ENCODE measurements around the gene IL22RA2.

DNA sequence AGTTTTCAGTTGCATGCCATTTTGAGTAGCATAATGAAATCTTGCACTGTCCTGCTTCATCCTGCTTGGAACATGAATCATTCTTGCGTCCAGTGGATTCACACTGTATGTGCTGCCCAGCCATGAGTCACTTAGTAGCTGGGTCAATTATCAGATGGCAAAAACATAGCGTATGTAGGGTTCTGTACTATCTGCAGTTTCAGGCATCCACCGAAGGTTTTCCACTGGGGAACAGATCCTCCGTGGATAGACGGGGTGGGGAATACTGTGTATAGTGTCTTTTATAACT is 61.4 kb downstream of the IL22RA2 start:
- TF ChIP-seq, protein P1, sequence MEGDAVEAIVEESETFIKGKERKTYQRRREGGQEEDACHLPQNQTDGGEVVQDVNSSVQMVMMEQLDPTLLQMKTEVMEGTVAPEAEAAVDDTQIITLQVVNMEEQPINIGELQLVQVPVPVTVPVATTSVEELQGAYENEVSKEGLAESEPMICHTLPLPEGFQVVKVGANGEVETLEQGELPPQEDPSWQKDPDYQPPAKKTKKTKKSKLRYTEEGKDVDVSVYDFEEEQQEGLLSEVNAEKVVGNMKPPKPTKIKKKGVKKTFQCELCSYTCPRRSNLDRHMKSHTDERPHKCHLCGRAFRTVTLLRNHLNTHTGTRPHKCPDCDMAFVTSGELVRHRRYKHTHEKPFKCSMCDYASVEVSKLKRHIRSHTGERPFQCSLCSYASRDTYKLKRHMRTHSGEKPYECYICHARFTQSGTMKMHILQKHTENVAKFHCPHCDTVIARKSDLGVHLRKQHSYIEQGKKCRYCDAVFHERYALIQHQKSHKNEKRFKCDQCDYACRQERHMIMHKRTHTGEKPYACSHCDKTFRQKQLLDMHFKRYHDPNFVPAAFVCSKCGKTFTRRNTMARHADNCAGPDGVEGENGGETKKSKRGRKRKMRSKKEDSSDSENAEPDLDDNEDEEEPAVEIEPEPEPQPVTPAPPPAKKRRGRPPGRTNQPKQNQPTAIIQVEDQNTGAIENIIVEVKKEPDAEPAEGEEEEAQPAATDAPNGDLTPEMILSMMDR (IDR thresholded peaks at IDR 0.05) = no peak
- TF ChIP-seq POLR2A (IDR thresholded peaks at IDR 0.05) (no peak), POLR2AphosphoS5 (IDR thresholded peaks at IDR 0.05) (no peak)
